GM19438 (cell line): ENCODE data around the gene TEKTIP1.
A peak's percentile ranks its signal among the peaks of the same experiment; 100 is the strongest.

Experiments
- ATAC-seq: cut with Tn5 transposase; IDR thresholded peaks from one replicate; pipeline ENCODE4 v1.9.1; 2021; ENCODE audit warnings: low read depth; ENCODE audit not compliant: unreplicated experiment

The TEKTIP1 gene

GRCh38 chr19:3538965-3539755 lies at the start of gene TEKTIP1:
TSS of gene TEKTIP1 (plus strand) at chr19:3539174. CDS start at chr19:3539178, 4 bp downstream.
- ATAC-seq = no peak

GRCh38 chr19:3491396-3492119 lies 47.4 kb upstream of the TEKTIP1 start:
- no peak for ATAC-seq

DNA sequence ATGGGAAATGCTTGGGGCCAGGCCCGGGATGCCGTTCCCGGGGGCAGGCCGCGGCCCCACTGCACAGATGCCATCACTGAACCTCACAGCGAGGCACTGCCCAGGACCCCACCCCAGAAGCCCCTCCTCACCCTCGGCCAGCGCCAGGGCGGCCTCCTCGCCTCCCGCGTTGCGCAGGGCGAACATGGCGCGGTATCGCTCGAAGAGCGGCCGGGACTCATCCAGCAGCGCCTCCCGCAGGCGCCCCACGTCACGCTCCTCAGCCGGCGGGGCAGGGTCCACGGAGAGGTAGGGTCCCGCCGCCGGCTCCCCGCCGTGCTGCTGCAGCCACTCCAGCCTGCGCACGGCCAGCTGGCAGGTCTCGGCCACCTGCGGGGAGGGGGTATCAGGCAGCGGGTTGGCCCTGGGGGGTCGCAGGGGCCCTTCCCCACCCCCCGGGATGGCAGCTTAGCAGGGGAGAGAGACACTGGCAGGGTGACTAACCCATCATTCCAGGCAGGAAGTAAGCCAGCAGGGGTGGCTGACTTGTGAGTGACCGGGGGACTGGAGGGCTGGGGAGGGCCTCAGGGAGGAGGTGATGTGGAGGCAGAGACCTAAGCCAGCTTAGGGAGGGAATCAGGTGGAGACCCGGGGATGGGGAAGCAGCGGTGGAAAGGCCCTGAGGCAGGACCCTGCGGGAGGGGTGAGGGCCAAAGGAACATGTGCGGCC lies 46.7 kb upstream of the TEKTIP1 start:
- ATAC-seq = no peak

DNA sequence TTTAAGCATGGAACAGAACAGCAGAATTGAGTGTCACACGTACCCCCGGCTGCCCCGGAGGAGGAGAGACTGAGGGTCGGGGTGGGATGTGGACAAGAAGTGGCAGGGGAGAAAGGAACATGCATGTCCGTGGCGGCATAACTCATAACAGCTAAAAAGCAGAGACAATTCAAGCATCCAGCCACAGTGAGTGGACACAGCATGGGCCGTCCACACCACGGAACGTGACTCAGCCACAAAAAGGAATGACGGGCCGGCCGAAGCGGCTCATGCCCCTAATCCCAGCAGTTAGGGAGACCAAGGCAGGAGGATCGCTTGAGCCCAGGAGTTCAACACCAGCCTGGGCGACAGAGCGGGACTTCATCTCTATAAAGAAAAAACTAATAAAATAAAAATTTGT lies 46.1 kb upstream of the TEKTIP1 start:
- ATAC-seq = no peak

GRCh38 chr19:3493651-3494050 lies 45.3 kb upstream of the TEKTIP1 start:
- no peak for ATAC-seq

- no peak for ATAC-seq
These were observed 44.9 kb upstream of the TEKTIP1 start for GRCh38 chr19:3494051-3494450.

GRCh38 chr19:3494559-3494958 lies 44.4 kb upstream of the TEKTIP1 start:
- ATAC-seq = no peak

- ATAC-seq = no peak
These were observed 42.3 kb upstream of the TEKTIP1 start for GRCh38 chr19:3496392-3497273.

DNA sequence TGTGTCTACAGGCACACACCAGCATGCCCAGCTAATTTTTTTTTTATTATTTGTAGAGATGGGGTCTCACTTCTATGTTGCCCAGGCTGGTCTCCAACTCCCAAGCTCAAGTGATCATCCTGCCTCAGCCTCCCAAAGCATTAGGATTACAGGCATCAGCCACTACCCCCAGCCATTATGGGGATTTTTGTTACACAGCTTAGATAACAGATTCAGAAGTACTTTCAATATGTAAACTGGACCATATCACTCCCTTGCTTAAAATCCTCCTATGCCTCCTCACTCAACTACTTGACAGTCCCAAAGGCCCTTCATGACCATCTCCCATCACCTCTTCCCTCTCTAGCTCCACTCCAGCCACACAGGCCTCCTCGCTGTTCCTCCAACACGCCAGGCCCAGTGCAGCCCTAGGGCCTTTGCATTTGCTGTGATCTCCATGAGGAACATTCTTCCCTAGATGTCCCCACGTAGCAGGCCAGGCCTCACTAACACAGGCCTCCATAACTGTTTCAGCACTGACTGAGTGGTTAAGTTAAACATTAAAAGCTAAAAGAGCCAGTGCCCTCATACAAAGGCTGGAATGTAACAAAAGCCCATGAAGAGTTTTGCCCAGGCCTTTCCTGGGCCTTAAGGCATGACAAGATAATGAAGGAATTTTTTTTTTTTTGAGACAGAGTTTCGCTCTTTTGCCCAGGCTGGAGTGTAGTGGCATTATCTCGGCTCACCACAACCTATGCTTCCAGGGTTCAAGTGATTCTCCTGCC lies 41.0 kb upstream of the TEKTIP1 start:
- no peak for ATAC-seq

- no peak for ATAC-seq
These were observed 39.1 kb upstream of the TEKTIP1 start for GRCh38 chr19:3499738-3500428.

- peak; percentile 77 for ATAC-seq
These were observed 38.4 kb upstream of the TEKTIP1 start, which contains the start of gene DOHH for GRCh38 chr19:3500429-3501101. TSS of gene DOHH (minus strand) at chr19:3500674. CDS start at chr19:3496814, 3,860 bp downstream.

GRCh38 chr19:3501780-3502179 lies 37.2 kb upstream of the TEKTIP1 start:
- ATAC-seq = no peak

DNA sequence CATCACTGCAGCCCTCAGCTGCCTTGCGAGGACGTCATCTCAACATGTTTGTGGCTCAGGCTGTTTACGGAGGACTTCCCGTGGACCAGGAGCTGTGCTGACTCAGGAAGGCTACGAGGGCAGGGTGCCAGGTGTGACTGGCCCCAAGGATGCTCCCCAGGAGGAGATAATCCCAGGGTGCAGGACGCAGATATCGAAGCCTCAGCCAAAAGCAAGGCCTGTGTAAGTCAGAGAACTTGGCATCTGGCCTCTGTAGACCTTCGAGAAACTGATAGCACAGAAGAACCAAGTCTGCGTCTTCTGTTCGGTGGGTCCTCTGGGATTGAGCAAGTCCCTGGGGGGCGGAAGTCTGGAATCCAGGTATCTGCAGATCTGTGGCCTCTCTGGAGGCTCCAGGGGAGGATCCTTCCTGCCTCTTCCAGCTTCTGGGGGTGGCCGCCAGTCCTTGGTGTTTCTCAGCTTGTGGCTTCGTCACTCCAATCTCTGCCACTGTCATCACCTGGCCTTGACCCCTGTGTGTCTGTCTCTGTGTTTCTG lies 35.9 kb upstream of the TEKTIP1 start:
- no peak for ATAC-seq

GRCh38 chr19:3504735-3505134 lies 34.2 kb upstream of the TEKTIP1 start:
- no peak for ATAC-seq

- peak; percentile 89 for ATAC-seq
These were observed 33.2 kb upstream of the TEKTIP1 start, which contains the start of gene FZR1 for GRCh38 chr19:3505598-3506383. TSS of gene FZR1 (plus strand) at chr19:3506311. CDS start at chr19:3522990, 16,679 bp downstream.

- peak; percentile 3 for ATAC-seq
These were observed 32.3 kb upstream of the TEKTIP1 start for GRCh38 chr19:3506384-3507340.
